Measurements from ENCODE around the gene SMU1.
"Not testable (repeated sequence)": the region's sequence is repeated elsewhere in the genome, so short reads cannot be mapped to it uniquely, and the experiment has no call there.

Gene SMU1

GRCh38 chr9:33007755-33008154 is 68.7 kb downstream of the SMU1 start:
- no peak for DNase-seq

DNA sequence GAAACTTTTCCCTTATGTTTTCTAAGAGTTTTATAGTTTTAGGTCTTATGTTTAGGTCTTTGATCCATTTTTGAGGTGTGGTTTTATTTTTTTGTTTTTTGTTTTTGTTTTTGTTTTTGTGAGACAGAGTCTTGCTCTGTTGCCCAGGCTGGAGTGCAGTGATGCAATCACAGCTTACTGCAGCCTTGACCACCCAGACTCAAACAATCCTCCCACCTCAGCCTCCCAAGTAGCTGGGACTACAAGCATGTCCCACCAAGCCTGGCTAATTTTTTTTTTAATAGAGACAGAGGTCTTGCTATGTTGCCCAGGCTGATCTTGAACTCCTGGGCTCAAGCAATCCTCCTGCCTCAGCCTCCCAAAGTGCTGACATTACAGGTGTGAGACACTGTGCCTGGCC is 71.1 kb downstream of the SMU1 start:
- DNase-seq = not testable (repeated sequence)

GRCh38 chr9:33000682-33001055 is 75.8 kb downstream of the SMU1 start:
- DNase-seq = peak; percentile 19

DNA sequence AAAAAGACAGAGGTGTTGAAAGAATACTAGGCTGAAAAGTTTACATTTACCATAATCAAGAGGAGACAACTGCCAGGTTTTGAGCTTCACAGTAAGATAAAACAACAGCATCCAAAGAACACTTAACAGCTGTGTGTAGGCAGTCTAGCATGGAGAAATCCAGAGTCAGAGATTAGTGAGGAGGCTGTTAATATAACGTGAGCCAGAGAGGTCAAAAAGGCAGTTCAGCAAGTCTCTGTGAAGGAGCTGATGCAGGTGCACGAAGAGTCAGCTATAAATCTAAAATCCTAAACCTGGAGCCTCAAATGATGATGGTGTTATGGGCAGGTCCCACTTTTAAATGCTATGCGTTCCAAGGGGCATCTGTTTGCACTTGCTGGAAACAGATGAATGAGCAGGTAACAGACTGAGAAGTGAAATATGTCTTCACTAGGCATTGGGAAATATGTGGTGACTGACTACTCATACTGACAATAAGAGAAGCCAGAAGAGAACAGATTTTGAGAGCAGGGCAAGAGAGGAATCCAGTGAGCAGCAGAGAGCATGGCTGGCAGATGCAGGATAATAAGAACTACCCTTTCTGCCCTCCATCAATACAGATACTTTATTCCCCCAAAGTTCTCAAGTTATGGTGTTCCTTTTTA is 83.8 kb downstream of the SMU1 start:
- DNase-seq = no peak

GRCh38 chr9:32991897-32992594 is 84.4 kb downstream of the SMU1 start:
- no peak for DNase-seq

All from NK-92 treated with Interleukin-12 subunit alpha and Interleukin-12 subunit beta, amount 100 ng/mL, for 24 hours (cell line).